ENCODE measurements around the gene BAG3.
"Not testable (repeated sequence)": the region's sequence is repeated elsewhere in the genome, so short reads cannot be mapped to it uniquely, and the experiment has no call there.

The BAG3 gene

GRCh38 chr10:119693262-119693957, 42.2 kb downstream of the BAG3 start:
- DNase-seq (ENCODE audit: low spot score) = no peak

- DNase-seq (ENCODE audit: low spot score) = no peak
Measured at GRCh38 chr10:119694608-119695007, 43.4 kb downstream of the BAG3 start.

- DNase-seq (ENCODE audit: low spot score) = no peak
Measured at GRCh38 chr10:119700321-119700954, 49.3 kb downstream of the BAG3 start.

GRCh38 chr10:119701861-119702260, 50.7 kb downstream of the BAG3 start:
- DNase-seq (ENCODE audit: low spot score) = no peak

GRCh38 chr10:119702583-119702982, 51.4 kb downstream of the BAG3 start:
- no peak for DNase-seq (ENCODE audit: low spot score)

GRCh38 chr10:119703903-119704508, 52.8 kb downstream of the BAG3 start:
- DNase-seq (ENCODE audit: low spot score) = no peak

GRCh38 chr10:119705434-119705831, 54.3 kb downstream of the BAG3 start:
- DNase-seq (ENCODE audit: low spot score) = no peak

- no peak for DNase-seq (ENCODE audit: low spot score)
Measured at GRCh38 chr10:119706521-119707278, 55.5 kb downstream of the BAG3 start.

- DNase-seq (ENCODE audit: low spot score) = not testable (repeated sequence)
Measured at GRCh38 chr10:119707331-119707730, 56.2 kb downstream of the BAG3 start.

- not testable (repeated sequence) for DNase-seq (ENCODE audit: low spot score)
Measured at GRCh38 chr10:119710935-119711334, 59.8 kb downstream of the BAG3 start.

GRCh38 chr10:119713744-119714483, 62.7 kb downstream of the BAG3 start:
- DNase-seq (ENCODE audit: low spot score) = no peak

- no peak for DNase-seq (ENCODE audit: low spot score)
Measured at GRCh38 chr10:119714484-119714816, 63.3 kb downstream of the BAG3 start.

- DNase-seq (ENCODE audit: low spot score) = no peak
Measured at GRCh38 chr10:119715628-119716505, 64.7 kb downstream of the BAG3 start.

GRCh38 chr10:119723161-119723560, 72.0 kb downstream of the BAG3 start:
- DNase-seq (ENCODE audit: low spot score) = no peak

- DNase-seq (ENCODE audit: low spot score) = no peak
Measured at GRCh38 chr10:119723624-119724023, 72.4 kb downstream of the BAG3 start.

GRCh38 chr10:119724593-119725516, 73.7 kb downstream of the BAG3 start:
- no peak for DNase-seq (ENCODE audit: low spot score)

GRCh38 chr10:119725517-119725827, 74.3 kb downstream of the BAG3 start:
- DNase-seq (ENCODE audit: low spot score) = no peak

GRCh38 chr10:119725828-119726675, 74.9 kb downstream of the BAG3 start, which contains the start of gene INPP5F:
Gene INPP5F, plus strand, starts transcription at chr10:119726050. Its CDS starts 213 bp downstream, at chr10:119726263.
- DNase-seq (ENCODE audit: low spot score) = peak; percentile 97

GRCh38 chr10:119726676-119727261, 75.6 kb downstream of the BAG3 start:
- DNase-seq (ENCODE audit: low spot score) = no peak
